ENCODE results near the gene TMEM187.
A peak's percentile ranks its signal among the peaks of the same experiment; 100 is the strongest.
"Not testable (repeated sequence)": the region's sequence is repeated elsewhere in the genome, so short reads cannot be mapped to it uniquely, and the experiment has no call there.

The TMEM187 gene

GRCh38 chrX:153973127-153974002 is 811 bp downstream of the TMEM187 start:
- DNase-seq, result no peak

GRCh38 chrX:153974003-153974725 is 1.6 kb downstream of the TMEM187 start:
- DNase-seq, result no peak

- no peak for DNase-seq
Observed at GRCh38 chrX:153974726-153975286, 2.3 kb downstream of the TMEM187 start.

- DNase-seq, result not testable (repeated sequence)
Observed at GRCh38 chrX:153980394-153980793, 7.8 kb downstream of the TMEM187 start.

GRCh38 chrX:153981231-153981630 is 8.7 kb downstream of the TMEM187 start:
- DNase-seq, result no peak

- peak; percentile 46 for DNase-seq
Observed at GRCh38 chrX:153981771-153982533, 9.4 kb downstream of the TMEM187 start.

GRCh38 chrX:153983321-153983801 is 10.8 kb downstream of the TMEM187 start:
- DNase-seq, result no peak

- DNase-seq, result no peak
Observed at GRCh38 chrX:153984351-153985178, 12.0 kb downstream of the TMEM187 start.

- no peak for DNase-seq
Observed at GRCh38 chrX:153988493-153988892, 15.9 kb downstream of the TMEM187 start.

- DNase-seq, result no peak
Observed at GRCh38 chrX:153989973-153990655, 17.6 kb downstream of the TMEM187 start.

GRCh38 chrX:153991013-153991580 is 18.5 kb downstream of the TMEM187 start:
- no peak for DNase-seq

GRCh38 chrX:153992180-153992579 is 19.6 kb downstream of the TMEM187 start:
- DNase-seq, result no peak

- no peak for DNase-seq
Observed at GRCh38 chrX:153993079-153993478, 20.5 kb downstream of the TMEM187 start.

- DNase-seq, result no peak
Observed at GRCh38 chrX:153993978-153994377, 21.4 kb downstream of the TMEM187 start.

GRCh38 chrX:153994398-153994797 is 21.8 kb downstream of the TMEM187 start:
- DNase-seq, result not testable (repeated sequence)

- no peak for DNase-seq
Observed at GRCh38 chrX:153995504-153995903, 22.9 kb downstream of the TMEM187 start.

- no peak for DNase-seq
Observed at GRCh38 chrX:153999359-154000037, 26.9 kb downstream of the TMEM187 start.

- DNase-seq, result no peak
Observed at GRCh38 chrX:154000051-154000450, 27.5 kb downstream of the TMEM187 start.

GRCh38 chrX:154002215-154002719 is 29.7 kb downstream of the TMEM187 start:
- no peak for DNase-seq

GRCh38 chrX:154004315-154004714 is 31.8 kb downstream of the TMEM187 start:
- DNase-seq, result no peak
